ENCODE data around the gene IGF1R. TPM values are rescaled to one million over a fixed set of nuclear protein-coding genes. Genes with fewer than 3 reads are reported as not detected.

IGF1R gene
- total RNA-seq, 4 donors from 2014 or later = 51.5 to 146 (median 89.6) TPM

DNA sequence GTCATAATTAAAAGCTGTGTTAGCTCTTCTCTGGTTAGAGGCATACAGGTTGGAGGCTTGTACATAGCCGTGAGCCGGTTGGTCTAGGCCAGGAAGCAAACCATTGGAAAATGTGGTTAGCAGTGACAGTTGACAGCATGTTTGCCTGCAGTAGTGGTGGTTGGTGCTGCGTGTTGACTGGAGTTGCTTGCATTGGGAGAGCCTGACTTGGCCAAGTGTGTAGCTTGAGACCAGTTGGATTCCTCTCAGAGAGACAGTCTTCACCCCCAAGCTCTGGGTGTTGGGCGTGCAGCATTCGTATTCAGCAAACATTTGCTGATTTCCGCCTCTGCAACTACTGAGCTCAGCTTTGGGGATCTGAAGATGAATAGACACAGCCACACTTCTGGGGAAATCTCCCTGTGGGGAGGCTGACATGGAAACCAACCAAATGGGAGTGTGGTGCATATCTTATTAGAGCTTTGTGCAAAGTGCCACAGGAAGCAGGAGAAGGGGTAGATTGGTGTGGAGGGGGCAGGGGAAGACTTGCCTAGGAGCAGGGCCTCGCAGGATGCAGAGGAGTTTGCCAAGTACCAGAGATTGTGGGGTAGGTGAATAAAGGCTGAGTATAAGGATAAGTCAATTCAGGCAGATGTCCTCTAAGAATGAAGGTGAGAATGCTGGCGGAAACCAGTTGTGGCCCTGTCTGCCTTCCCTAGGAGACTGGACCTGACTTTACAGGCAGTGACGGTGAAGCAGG, 83.5 kb downstream of the IGF1R start:
- Histone ChIP-seq H3K4me3 (replicated peaks in 1 of 3) (no peak overlapping the region), H3K9me3 (no peaks in the 10 kb centered on the region), H3K4me1 (peaks cover 44 to 56% of the 10 kb centered on the region in 2 donors), H3K36me3 (no peaks in the 10 kb centered on the region), H3K27me3 (no peaks in the 10 kb centered on the region), H3K27ac (no peak overlapping the region)
- 96 to 99% methylated on average over 9 of the region's 9 CpGs for WGBS, 2 donors
- intact Hi-C loops (cut with DNase I) = no loop called here
- no peak for DNase-seq
- TF ChIP-seq, protein P1, sequence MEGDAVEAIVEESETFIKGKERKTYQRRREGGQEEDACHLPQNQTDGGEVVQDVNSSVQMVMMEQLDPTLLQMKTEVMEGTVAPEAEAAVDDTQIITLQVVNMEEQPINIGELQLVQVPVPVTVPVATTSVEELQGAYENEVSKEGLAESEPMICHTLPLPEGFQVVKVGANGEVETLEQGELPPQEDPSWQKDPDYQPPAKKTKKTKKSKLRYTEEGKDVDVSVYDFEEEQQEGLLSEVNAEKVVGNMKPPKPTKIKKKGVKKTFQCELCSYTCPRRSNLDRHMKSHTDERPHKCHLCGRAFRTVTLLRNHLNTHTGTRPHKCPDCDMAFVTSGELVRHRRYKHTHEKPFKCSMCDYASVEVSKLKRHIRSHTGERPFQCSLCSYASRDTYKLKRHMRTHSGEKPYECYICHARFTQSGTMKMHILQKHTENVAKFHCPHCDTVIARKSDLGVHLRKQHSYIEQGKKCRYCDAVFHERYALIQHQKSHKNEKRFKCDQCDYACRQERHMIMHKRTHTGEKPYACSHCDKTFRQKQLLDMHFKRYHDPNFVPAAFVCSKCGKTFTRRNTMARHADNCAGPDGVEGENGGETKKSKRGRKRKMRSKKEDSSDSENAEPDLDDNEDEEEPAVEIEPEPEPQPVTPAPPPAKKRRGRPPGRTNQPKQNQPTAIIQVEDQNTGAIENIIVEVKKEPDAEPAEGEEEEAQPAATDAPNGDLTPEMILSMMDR (IDR thresholded peaks at IDR 0.05) = no peak
- no peak for TF ChIP-seq POLR2A (IDR thresholded peaks at IDR 0.05)

GRCh38 chr15:98733098-98733497, 84.8 kb downstream of the IGF1R start:
- no peaks in the 10 kb centered on the region for H3K36me3 ChIP-seq
- peaks cover 35 to 47% of the 10 kb centered on the region in 2 donors for H3K4me1 ChIP-seq
- H3K27me3 ChIP-seq = no peaks in the 10 kb centered on the region
- no peaks in the 10 kb centered on the region for H3K9me3 ChIP-seq
- intact Hi-C loops (cut with DNase I) = no loop called here
- no peak overlapping the region for H3K27ac ChIP-seq
- 98 to 100% methylated on average over 5 of the region's 5 CpGs for WGBS, 2 donors
- no peak for DNase-seq
- TF ChIP-seq POLR2A (IDR thresholded peaks at IDR 0.05) = no peak
- TF ChIP-seq, protein P1 (IDR thresholded peaks at IDR 0.05) = no peak
- H3K4me3 ChIP-seq (replicated peaks in 1 of 3) = no peak overlapping the region

GRCh38 chr15:98734466-98735199, 86.3 kb downstream of the IGF1R start:
- H3K27ac ChIP-seq = peak overlapping the region; percentile 10 to 49 (median 44)
- no peak overlapping the region for H3K4me3 ChIP-seq (replicated peaks in 1 of 3)
- intact Hi-C loops (cut with DNase I) = no loop called here
- WGBS, 2 donors = 69% methylated on average over 8 of the region's 8 CpGs
- no peaks in the 10 kb centered on the region for H3K27me3 ChIP-seq
- no peaks in the 10 kb centered on the region for H3K9me3 ChIP-seq
- no peaks in the 10 kb centered on the region for H3K36me3 ChIP-seq
- no peak for DNase-seq
- no peak for TF ChIP-seq POLR2A (IDR thresholded peaks at IDR 0.05)
- TF ChIP-seq, protein P1 (IDR thresholded peaks at IDR 0.05) = no peak
- peaks cover 33 to 47% of the 10 kb centered on the region in 2 donors for H3K4me1 ChIP-seq

DNA sequence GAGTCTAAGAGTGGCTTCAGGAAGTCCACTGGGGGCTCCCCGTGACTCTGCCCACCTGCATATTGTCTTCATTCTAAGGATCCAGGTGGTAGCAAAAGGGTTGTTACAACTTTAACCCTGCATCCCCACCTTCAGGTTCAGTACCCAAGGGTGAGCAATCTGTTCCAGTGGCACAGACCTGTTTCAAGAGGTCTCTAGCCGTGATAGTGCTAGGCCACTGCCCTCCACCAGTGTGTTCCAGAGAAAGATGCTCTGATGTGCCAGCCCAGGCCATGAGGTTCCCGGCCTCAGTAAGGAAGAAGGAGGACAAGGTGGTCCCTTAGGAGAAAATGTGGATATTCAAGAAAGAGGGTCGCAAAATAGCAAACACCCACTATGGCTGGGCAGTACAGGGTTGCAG, 87.0 kb downstream of the IGF1R start:
- Histone ChIP-seq H3K27me3 (no peaks in the 10 kb centered on the region), H3K36me3 (no peaks in the 10 kb centered on the region), H3K9me3 (no peaks in the 10 kb centered on the region), H3K4me3 (replicated peaks in 1 of 3) (no peak overlapping the region), H3K4me1 (peaks cover 36 to 51% of the 10 kb centered on the region in 2 donors), H3K27ac (peak overlapping the region in 2 of 3 donors; percentile 44 to 49)
- TF ChIP-seq, protein P1 (IDR thresholded peaks at IDR 0.05) = no peak
- no peak for TF ChIP-seq POLR2A (IDR thresholded peaks at IDR 0.05)
- DNase-seq = no peak
- 89 to 90% methylated on average over 4 of the region's 4 CpGs for WGBS, 2 donors
- intact Hi-C loops (cut with DNase I) = no loop called here
